GM10847 (cell line): ENCODE results near the gene ZFP62.

Experiments used
- POLR2A ChIP-seq: IDR thresholded peaks from 2 replicates; pipeline ENCODE4 v1.6.1; 2011; ENCODE audit not compliant: insufficient read length; ENCODE audit errors: extremely low read depth

Gene ZFP62

GRCh38 chr5:180872419-180872818 is 11.3 kb upstream of the ZFP62 start:
- no peak for TF ChIP-seq POLR2A

GRCh38 chr5:180870276-180871068 is 9.4 kb upstream of the ZFP62 start:
- no peak for TF ChIP-seq POLR2A

- no peak for TF ChIP-seq POLR2A
Measured at GRCh38 chr5:180869587-180869986, 8.5 kb upstream of the ZFP62 start.

- no peak for TF ChIP-seq POLR2A
Measured at GRCh38 chr5:180868960-180869359, 7.9 kb upstream of the ZFP62 start.

- TF ChIP-seq POLR2A: no peak
Measured at GRCh38 chr5:180866985-180867384, 5.9 kb upstream of the ZFP62 start.

- no peak for TF ChIP-seq POLR2A
Measured at GRCh38 chr5:180865981-180866695, 5.1 kb upstream of the ZFP62 start.

GRCh38 chr5:180862645-180863044 is 1.6 kb upstream of the ZFP62 start:
- no peak for TF ChIP-seq POLR2A

GRCh38 chr5:180860273-180860886 is 696 bp downstream of the ZFP62 start:
- no peak for TF ChIP-seq POLR2A

GRCh38 chr5:180858586-180858985 is 2.5 kb downstream of the ZFP62 start:
- TF ChIP-seq POLR2A: no peak

- no peak for TF ChIP-seq POLR2A
Measured at GRCh38 chr5:180853848-180854176, 7.3 kb downstream of the ZFP62 start.

GRCh38 chr5:180853121-180853847 is 7.8 kb downstream of the ZFP62 start:
- no peak for TF ChIP-seq POLR2A

GRCh38 chr5:180852495-180852894 is 8.6 kb downstream of the ZFP62 start:
- TF ChIP-seq POLR2A: no peak

GRCh38 chr5:180850434-180851078 is 10.5 kb downstream of the ZFP62 start:
- TF ChIP-seq POLR2A: no peak

- TF ChIP-seq POLR2A: no peak
Measured at GRCh38 chr5:180849827-180850226, 11.2 kb downstream of the ZFP62 start.

GRCh38 chr5:180848878-180849277 is 12.2 kb downstream of the ZFP62 start:
- TF ChIP-seq POLR2A: no peak

- TF ChIP-seq POLR2A: no peak
Measured at GRCh38 chr5:180848265-180848664, 12.8 kb downstream of the ZFP62 start.

- TF ChIP-seq POLR2A: no peak
Measured at GRCh38 chr5:180847026-180847425, 14.1 kb downstream of the ZFP62 start.
